Nephron (organoid): Measurements from ENCODE around the gene GALNT2.

ENCODE experiments used
- H3K27ac Mint-ChIP-seq, 3 experiments: 2 replicates each; pipeline ENCODE4 v1.8.0; 2020; ENCODE audit warnings: mixed read lengths in 3 of 3, mild to moderate bottlenecking in 2 of 3, moderate library complexity in 1 of 3
- H3K27me3 Mint-ChIP-seq: 2 replicates; pipeline ENCODE4 v1.8.0; 2021; ENCODE audit warnings: low read depth, mild to moderate bottlenecking, moderate library complexity, mixed read lengths
- H3K36me3 Mint-ChIP-seq: 2 replicates; pipeline ENCODE4 v1.8.0; 2020; ENCODE audit warnings: low read depth, mixed read lengths
- H3K4me1 Mint-ChIP-seq: 2 replicates; pipeline ENCODE4 v1.8.0; 2020; ENCODE audit warnings: mixed read lengths
- H3K4me3 Mint-ChIP-seq, 3 experiments: 2 replicates each; pipeline ENCODE4 v1.8.0; 2020; ENCODE audit warnings: mild to moderate bottlenecking in 3 of 3, mixed read lengths in 3 of 3, moderate library complexity in 2 of 3
- H3K9me3 Mint-ChIP-seq: 2 replicates; pipeline ENCODE4 v1.8.0; 2020; ENCODE audit warnings: mixed read lengths
- CTCF ChIP-seq, 3 experiments: fragments of 200-600 bp; sonication (generic); IDR thresholded peaks; one replicate each; pipeline ENCODE4 v1.5.0; 2021; ENCODE audit warnings: antibody characterized with exemption in 3 of 3; ENCODE audit not compliant: unreplicated experiment in 3 of 3

Gene GALNT2

GRCh38 chr1:230326971-230327891 lies 260.2 kb downstream of the GALNT2 start:
- no peak overlapping the region for H3K27ac Mint-ChIP-seq
- H3K27me3 Mint-ChIP-seq = no peaks in the 10 kb centered on the region
- TF ChIP-seq CTCF (IDR thresholded peaks at IDR 0.05; ENCODE audit: unreplicated experiment in 3 of 3) = no peak
- no peaks in the 10 kb centered on the region for H3K9me3 Mint-ChIP-seq
- peaks cover 3% of the 10 kb centered on the region for H3K36me3 Mint-ChIP-seq
- H3K4me3 Mint-ChIP-seq = no peak overlapping the region
- H3K4me1 Mint-ChIP-seq = peaks cover 23% of the 10 kb centered on the region

- no peak overlapping the region for H3K27ac Mint-ChIP-seq
- H3K9me3 Mint-ChIP-seq = no peaks in the 10 kb centered on the region
- H3K36me3 Mint-ChIP-seq = peaks cover 3% of the 10 kb centered on the region
- H3K27me3 Mint-ChIP-seq = no peaks in the 10 kb centered on the region
- TF ChIP-seq CTCF (IDR thresholded peaks at IDR 0.05; ENCODE audit: unreplicated experiment in 3 of 3) = no peak
- no peak overlapping the region for H3K4me3 Mint-ChIP-seq
- H3K4me1 Mint-ChIP-seq = peaks cover 24% of the 10 kb centered on the region
These were observed 260.9 kb downstream of the GALNT2 start for GRCh38 chr1:230327892-230328284.

GRCh38 chr1:230328342-230329015 lies 261.4 kb downstream of the GALNT2 start:
- peaks cover 27% of the 10 kb centered on the region for H3K4me1 Mint-ChIP-seq
- no peaks in the 10 kb centered on the region for H3K27me3 Mint-ChIP-seq
- peaks cover 3% of the 10 kb centered on the region for H3K36me3 Mint-ChIP-seq
- H3K27ac Mint-ChIP-seq = no peak overlapping the region
- H3K9me3 Mint-ChIP-seq = no peaks in the 10 kb centered on the region
- no peak for TF ChIP-seq CTCF (IDR thresholded peaks at IDR 0.05; ENCODE audit: unreplicated experiment in 3 of 3)
- H3K4me3 Mint-ChIP-seq = no peak overlapping the region

- no peak overlapping the region for H3K4me3 Mint-ChIP-seq
- peaks cover 3% of the 10 kb centered on the region for H3K36me3 Mint-ChIP-seq
- TF ChIP-seq CTCF (IDR thresholded peaks at IDR 0.05; ENCODE audit: unreplicated experiment in 3 of 3) = no peak
- H3K4me1 Mint-ChIP-seq = peaks cover 35% of the 10 kb centered on the region
- no peak overlapping the region for H3K27ac Mint-ChIP-seq
- no peaks in the 10 kb centered on the region for H3K9me3 Mint-ChIP-seq
- H3K27me3 Mint-ChIP-seq = no peaks in the 10 kb centered on the region
These were observed 263.1 kb downstream of the GALNT2 start for GRCh38 chr1:230330157-230330556.
